Measurements from ENCODE around the gene RNF20.

The RNF20 gene

GRCh38 chr9:101569741-101570501, 36.3 kb downstream of the RNF20 start (continued):
- TF ChIP-seq ZNF521 (tag by site-specific recombination; IDR thresholded peaks at IDR 0.05) (no peak), ZNF768 (tag by site-specific recombination; IDR thresholded peaks at IDR 0.05) (no peak), ZNF704 (tag by site-specific recombination; IDR thresholded peaks at IDR 0.05) (no peak), ZNF175 (tag by site-specific recombination; IDR thresholded peaks at IDR 0.05) (no peak), ATF2 (tag by site-specific recombination; IDR thresholded peaks at IDR 0.05; ENCODE audit: low read depth) (no peak), ZNF558 (tag by site-specific recombination; IDR thresholded peaks at IDR 0.05) (no peak)

- H3K36me3 ChIP-seq (ENCODE audit: control insufficient read depth in 2 of 2, insufficient read depth in 1 of 2, low read length in 2 of 2), result peaks cover 0 to 23% of the 10 kb centered on the region in 2 experiments; a peak in 2 of 3 replicates
- H3K4me1 ChIP-seq (ENCODE audit: control insufficient read depth, insufficient read depth, low read length), result no peaks in the 10 kb centered on the region
- no peak for TF ChIP-seq ZSCAN4 (tag by site-specific recombination; IDR thresholded peaks at IDR 0.05)
- TF ChIP-seq PRDM1 (tag by site-specific recombination; IDR thresholded peaks at IDR 0.05), result no peak
- TF ChIP-seq ZNF549 (tag by site-specific recombination; IDR thresholded peaks at IDR 0.05), result no peak
- no peak for TF ChIP-seq BCL6B (tag by site-specific recombination; IDR thresholded peaks at IDR 0.05)
- TF ChIP-seq ZNF585B (tag by site-specific recombination; IDR thresholded peaks at IDR 0.05), result no peak
- TF ChIP-seq ZNF2 (tag by site-specific recombination; IDR thresholded peaks at IDR 0.05), result no peak
- no peak for TF ChIP-seq ELK4 (IDR thresholded peaks at IDR 0.05; ENCODE audit: borderline replicate concordance, low read depth, low read length)
- TF ChIP-seq REPIN1 (tag by site-specific recombination; IDR thresholded peaks at IDR 0.05; ENCODE audit: low read depth), result no peak
- no peak for TF ChIP-seq KLF17 (tag by site-specific recombination; IDR thresholded peaks at IDR 0.05)
- TF ChIP-seq ZSCAN23 (tag by site-specific recombination; IDR thresholded peaks at IDR 0.05), result no peak
- TF ChIP-seq ZNF398 (tag by site-specific recombination; IDR thresholded peaks at IDR 0.05), result no peak
- no peak for TF ChIP-seq ZNF791 (tag by site-specific recombination; IDR thresholded peaks at IDR 0.05)
- no peak for TF ChIP-seq ATF2 (tag by site-specific recombination; IDR thresholded peaks at IDR 0.05; ENCODE audit: low read depth)
- no peak for TF ChIP-seq ZBTB11 (tag by site-specific recombination; conservative IDR thresholded peaks at IDR 0.05; ENCODE audit: low read depth)
- no peaks in the 10 kb centered on the region for H3K9me3 ChIP-seq (ENCODE audit: control insufficient read depth, insufficient read depth, low read depth, low read length)
- no peak overlapping the region for H3K27ac ChIP-seq (ENCODE audit: extremely low read depth, low read depth, low read length)
- POLR2A ChIA-PET, result no interaction called here
- CTCF ChIA-PET, result interaction anchor here (1.0 kb wide), 1 partner anchor 112 kb away, joined by 5 read pairs; no protein-coding TSS in a partner anchor
- H3K4me3 ChIP-seq (ENCODE audit: low read depth, low read length), result no peak overlapping the region
Observed at GRCh38 chr9:101571114-101571513, 37.5 kb downstream of the RNF20 start.

All from HEK293 (cell line).